GM21825 (cell line): Measurements from ENCODE around the gene FKBP5.
"Not testable (repeated sequence)": the region's sequence is repeated elsewhere in the genome, so short reads cannot be mapped to it uniquely, and the experiment has no call there.

Experiments used
- ATAC-seq: cut with Tn5 transposase; IDR thresholded peaks from one replicate; pipeline ENCODE4 v1.9.1; 2021; ENCODE audit warnings: mild to moderate bottlenecking, moderate library complexity; ENCODE audit not compliant: unreplicated experiment

The FKBP5 gene

DNA sequence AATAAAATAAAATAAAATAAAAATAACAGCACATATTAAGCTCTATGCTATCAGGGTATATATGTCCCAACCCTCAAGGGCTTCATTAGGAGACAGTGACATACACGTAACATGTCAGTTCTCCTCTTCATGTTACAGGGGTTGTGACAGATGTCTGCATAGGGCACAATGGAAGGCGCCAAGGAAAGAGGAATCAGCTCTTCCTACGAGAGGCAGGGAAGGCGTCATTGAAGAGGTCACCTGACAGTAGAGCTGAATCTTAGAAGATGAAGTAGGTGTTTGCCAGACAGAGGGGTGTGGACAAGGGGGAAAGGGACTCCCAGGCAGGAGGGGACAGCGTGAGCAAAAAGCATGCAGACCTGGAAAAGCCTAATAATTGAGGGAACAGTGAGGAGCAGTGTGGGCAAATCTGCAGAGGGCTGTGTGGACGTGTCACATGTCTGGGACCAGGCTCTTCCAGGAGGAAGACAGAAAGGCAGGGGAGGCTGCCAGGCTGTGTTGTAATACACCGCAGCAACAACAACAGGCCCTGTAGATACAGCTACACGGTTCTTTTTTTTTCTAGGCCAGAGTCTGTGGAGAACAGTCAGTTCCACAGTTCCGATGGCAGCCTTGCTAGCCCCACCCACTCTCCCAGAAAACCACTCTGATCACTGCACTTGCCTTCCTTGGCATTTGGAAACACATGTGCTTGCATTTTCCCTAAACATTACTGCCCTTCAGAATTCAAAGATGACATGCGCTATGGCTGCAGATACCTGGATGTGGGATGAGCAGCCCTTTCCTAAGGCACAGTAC, 2.5 kb upstream of the FKBP5 start:
- no peak for ATAC-seq

DNA sequence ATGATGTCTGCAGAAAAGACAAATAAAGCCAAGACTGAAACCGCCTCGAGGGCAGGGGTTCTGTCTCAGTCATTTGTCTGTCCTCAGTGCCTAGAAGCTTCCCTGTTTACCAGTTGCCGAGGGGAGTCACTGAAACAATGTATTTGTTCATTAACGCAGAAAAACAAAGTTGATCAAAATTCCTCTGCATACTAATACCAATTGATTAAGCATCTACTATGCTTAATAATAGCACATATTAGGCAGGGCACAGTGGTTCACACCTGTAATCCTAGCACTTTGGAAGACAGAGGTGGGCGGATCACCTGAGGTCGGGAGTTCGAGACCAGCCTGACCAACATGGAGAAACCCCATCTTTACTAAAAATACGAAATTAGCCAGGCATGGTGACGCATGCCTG, 1.8 kb upstream of the FKBP5 start:
- ATAC-seq, result no peak

GRCh38 chr6:35690006-35690405, 1.3 kb upstream of the FKBP5 start:
- not testable (repeated sequence) for ATAC-seq

- ATAC-seq, result peak; percentile 40
Measured at GRCh38 chr6:35687658-35688604, 784 bp downstream of the FKBP5 start.

GRCh38 chr6:35686873-35687555, 1.7 kb downstream of the FKBP5 start:
- no peak for ATAC-seq

GRCh38 chr6:35686436-35686835, 2.3 kb downstream of the FKBP5 start:
- no peak for ATAC-seq

DNA sequence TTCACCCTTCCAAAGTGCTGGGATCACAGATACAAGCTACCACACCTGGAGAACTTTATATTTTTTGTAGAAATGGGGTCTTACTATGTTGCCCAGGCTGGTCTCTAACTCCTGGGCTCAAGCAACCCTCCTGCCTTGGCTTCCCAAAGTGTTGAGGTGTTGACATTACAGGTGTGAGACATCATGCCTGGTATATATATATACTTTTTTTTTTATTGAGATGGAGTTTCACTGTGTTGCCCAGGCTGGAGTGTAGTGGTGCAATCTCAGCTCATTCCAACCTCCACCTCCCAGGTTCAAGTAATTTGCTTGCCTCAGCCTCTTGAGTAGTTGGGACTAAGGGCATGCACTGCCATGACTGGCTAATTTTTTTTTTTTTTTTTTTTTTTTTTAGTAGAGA, 5.4 kb downstream of the FKBP5 start:
- no peak for ATAC-seq

GRCh38 chr6:35681298-35681697, 7.4 kb downstream of the FKBP5 start:
- no peak for ATAC-seq

DNA sequence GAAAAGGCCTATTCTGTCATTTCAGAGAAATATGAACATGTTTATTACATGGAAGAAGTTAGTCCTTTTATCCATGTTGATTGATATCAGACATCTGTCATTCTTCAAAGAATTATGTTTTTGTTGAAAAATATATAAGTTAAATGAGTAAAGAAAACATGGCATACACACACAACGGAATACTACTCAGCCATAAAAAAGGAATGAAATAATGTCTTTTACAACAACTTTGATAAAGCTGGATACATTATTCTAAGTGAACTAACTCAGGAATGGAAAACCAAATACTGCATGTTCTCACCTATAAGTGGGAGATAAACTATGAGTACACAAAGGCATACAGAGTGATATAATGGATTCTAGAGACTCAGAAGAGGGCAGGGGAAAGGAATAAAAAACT, 9.3 kb downstream of the FKBP5 start:
- ATAC-seq, result no peak

DNA sequence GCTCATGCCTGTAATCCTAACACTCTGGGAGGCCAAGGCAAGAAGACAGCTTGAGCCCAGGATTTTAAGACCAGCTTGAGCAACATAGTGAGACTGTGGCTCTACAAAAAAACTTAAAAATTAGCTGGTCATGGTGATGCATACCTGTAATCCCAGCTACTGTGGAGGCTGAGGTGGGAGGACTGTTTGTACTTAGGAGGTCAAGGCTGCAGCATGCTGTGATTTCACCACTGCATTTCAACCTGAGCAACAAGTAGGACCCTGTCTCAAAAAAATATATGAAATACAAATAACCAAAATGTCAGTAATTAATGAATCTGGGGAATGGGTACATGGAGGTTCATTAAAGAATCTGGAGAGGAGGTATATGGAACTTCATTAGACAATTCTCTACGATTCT, 9.9 kb downstream of the FKBP5 start:
- ATAC-seq, result no peak

GRCh38 chr6:35678021-35678654, 10.6 kb downstream of the FKBP5 start:
- no peak for ATAC-seq

DNA sequence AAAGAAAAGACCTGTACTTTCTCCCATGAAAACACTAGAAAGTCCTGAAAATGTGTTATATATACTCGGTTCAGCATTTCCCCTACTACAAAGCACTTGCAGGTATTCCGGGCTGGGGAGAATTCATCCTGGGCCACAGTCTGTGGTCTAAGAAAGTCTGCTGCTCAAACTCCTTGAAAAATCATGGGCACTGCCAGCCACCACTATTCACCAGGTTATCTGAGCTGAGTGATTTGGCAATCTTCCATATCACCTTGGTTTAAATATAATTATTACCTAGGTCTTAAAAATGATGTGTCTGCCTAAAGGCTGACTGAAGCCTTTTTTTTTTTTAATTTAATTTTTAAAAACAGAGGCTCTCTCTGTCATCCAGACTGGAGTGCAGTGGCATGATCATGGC, 11.3 kb downstream of the FKBP5 start:
- no peak for ATAC-seq

GRCh38 chr6:35675871-35676459, 12.8 kb downstream of the FKBP5 start:
- ATAC-seq, result no peak

GRCh38 chr6:35674594-35674993, 14.1 kb downstream of the FKBP5 start:
- no peak for ATAC-seq

DNA sequence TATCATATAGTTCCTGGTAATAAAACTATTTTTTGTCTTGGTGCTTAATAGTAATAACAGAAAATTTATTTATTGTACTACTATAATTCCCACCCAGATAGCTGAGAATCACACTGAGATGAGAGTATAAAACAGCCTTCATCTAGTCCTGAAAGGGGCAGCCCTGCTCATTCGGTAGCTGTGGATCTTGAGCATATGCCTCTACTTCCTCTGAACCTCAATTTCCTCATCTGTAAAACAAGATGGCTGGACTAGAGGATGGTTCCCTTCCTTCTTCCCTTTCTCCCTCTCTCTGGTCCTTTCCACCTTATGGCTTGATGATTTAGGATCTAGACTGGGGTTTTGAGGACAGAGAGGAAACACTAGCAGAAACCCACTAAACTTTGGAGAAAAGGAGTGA, 15.0 kb downstream of the FKBP5 start:
- ATAC-seq, result no peak

DNA sequence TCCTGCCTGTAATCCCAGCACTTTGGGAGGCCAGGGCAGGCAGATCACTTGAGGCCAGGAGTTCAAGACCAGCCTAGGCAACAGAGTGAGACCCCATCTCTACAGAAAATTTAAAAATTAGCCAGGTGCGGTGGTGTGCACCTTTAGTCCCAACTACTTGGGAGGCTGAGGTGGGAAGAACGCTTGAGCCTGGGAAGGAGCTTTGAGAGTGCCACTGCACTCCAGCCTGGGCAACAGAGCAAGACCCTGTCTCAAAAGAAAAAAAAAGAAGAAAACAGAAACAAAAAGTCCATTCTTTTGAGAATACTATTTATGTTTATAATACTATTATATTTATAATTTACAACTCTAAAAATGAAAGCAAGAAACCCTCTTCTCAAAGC, 15.4 kb downstream of the FKBP5 start:
- ATAC-seq, result not testable (repeated sequence)

DNA sequence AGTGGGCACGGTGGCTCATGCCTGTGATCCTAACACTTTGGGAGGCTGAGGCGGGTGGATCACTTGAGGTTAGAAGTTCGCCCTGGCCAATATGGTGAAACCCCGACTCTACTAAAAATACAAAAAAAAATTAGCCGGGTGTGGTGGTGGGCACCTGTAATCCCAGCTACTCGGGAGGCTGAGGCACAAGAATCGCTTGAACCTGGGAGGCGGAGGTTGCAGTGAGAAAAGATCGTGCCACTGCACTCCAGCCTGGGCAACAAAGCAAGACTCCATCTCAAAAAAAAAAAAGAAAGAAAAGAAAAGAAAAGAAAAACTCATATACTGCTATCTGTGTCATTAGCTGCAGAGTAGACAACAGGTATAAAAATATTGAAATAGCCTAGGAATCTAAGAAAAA, 18.3 kb downstream of the FKBP5 start:
- ATAC-seq, result not testable (repeated sequence)

DNA sequence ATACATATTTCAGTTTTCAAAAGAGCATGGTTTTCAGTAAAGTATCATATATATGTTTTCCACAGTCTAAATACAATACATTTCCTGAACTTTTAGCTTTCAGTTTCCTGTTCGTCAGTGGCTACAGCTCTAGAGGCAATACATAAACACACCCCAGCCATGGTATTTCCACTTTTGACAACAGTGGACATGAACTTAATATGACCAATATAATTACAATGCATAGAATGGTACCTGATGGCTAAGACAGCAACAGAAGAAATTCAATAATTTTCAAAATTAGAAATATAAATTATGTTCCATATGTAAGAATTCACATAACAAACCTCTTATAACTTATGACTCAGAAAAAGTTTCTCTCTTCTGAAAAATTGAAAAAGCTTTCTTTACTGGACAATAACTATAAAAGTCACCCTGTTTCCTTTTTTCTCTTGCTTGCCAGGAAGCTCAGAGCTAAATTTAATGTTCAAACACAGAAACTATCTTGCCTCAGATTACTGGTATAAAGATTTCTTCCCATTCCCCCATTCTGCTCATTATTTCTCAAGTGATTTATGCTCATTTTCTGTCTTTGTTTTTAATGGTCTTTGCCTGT, 19.2 kb downstream of the FKBP5 start:
- ATAC-seq, result no peak

- ATAC-seq, result no peak
Measured at GRCh38 chr6:35668744-35669450, 19.8 kb downstream of the FKBP5 start.

DNA sequence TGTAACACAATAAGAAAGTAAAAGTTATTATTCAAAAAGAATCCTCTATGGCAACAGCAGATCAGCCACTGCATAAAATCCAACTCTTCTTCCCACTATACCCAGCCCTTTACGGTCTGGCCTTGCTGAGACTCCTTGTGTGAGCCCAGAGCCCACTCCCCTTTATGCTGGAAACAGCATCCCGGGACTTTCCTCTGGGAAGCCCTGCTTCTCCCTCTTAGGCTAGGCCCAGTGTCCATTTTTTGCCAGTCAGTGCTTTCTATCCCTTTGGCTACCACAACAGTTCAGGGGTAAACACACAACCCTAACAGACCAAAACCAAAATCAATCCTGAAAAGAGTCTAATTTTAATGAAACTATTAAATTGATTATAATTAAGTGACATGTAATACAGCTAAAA, 20.6 kb downstream of the FKBP5 start:
- no peak for ATAC-seq
